Caco-2 (cell line): ENCODE data around the gene TMEM88. TPM values are rescaled to one million over a fixed set of nuclear protein-coding genes. Genes with fewer than 3 reads are reported as not detected.
A peak's percentile ranks its signal among the peaks of the same experiment; 100 is the strongest.

Experiments used
- BruUV-seq: library from RNA; stranded (reverse); fragments of 400-500 nt; replicated peaks from 2 replicates; lab custom pipeline; 2021; lab: Mats Ljungman, UMichigan
- CTCF ChIA-PET: fragments of 300-600 bp; sonication (Branson Sonifier 250); formaldehyde crosslinking; loops from one replicate; lab custom pipeline; 2022; ENCODE audit warnings: antibody characterized with exemption; lab: Charles Lee
- POLR2A ChIA-PET: fragments of 300-600 bp; sonication (Branson Sonifier 250); formaldehyde crosslinking; loops from one replicate; lab custom pipeline; 2022; ENCODE audit warnings: antibody characterized with exemption; lab: Charles Lee
- DNase-seq, 2 experiments: peaks; one replicate each; pipeline versions ENCODE4 v3.0.0 to v3.0.0-alpha.2; 2020 to 2022
- H3K27me3 ChIP-seq: replicated peaks from 2 replicates; pipeline ENCODE4 v1.6.0; 2011; ENCODE audit warnings: low read length; ENCODE audit not compliant: control insufficient read depth, insufficient read depth
- H3K36me3 ChIP-seq: 2 replicates; pipeline ENCODE4 v1.5.1; 2011; ENCODE audit warnings: low read length; ENCODE audit not compliant: control insufficient read depth, insufficient read depth
- H3K4me1 ChIP-seq: fragments of 250-450 bp; sonication (Bioruptor Pico); 2 replicates; pipeline ENCODE4 v1.5.1; 2020; ENCODE audit warnings: mild to moderate bottlenecking
- H3K4me3 ChIP-seq: 2 replicates; pipeline ENCODE4 v1.5.1; 2011; ENCODE audit warnings: low read depth, mild to moderate bottlenecking, control low read depth, low read length
- H3K9me3 ChIP-seq: fragments of 250-450 bp; sonication (Bioruptor Pico); 2 replicates; pipeline ENCODE4 v1.5.1; 2020; ENCODE audit warnings: mild to moderate bottlenecking, moderate library complexity
- H3K27ac Mint-ChIP-seq: one replicate; pipeline ENCODE4 v1.8.0; 2022; ENCODE audit warnings: mixed read lengths; ENCODE audit not compliant: unreplicated experiment
- H3K27me3 Mint-ChIP-seq: one replicate; pipeline ENCODE4 v1.8.0; 2022; ENCODE audit warnings: mixed read lengths; ENCODE audit not compliant: insufficient read depth, unreplicated experiment
- H3K36me3 Mint-ChIP-seq: one replicate; pipeline ENCODE4 v1.8.0; 2022; ENCODE audit warnings: mild to moderate bottlenecking, mixed read lengths; ENCODE audit not compliant: insufficient read depth, unreplicated experiment
- H3K4me1 Mint-ChIP-seq: one replicate; pipeline ENCODE4 v1.8.0; 2022; ENCODE audit warnings: low read depth, mixed read lengths; ENCODE audit not compliant: unreplicated experiment
- H3K4me3 Mint-ChIP-seq: one replicate; pipeline ENCODE4 v1.8.0; 2022; ENCODE audit warnings: mild to moderate bottlenecking, moderate library complexity, mixed read lengths; ENCODE audit not compliant: unreplicated experiment
- H3K9me3 Mint-ChIP-seq: one replicate; pipeline ENCODE4 v1.8.0; 2022; ENCODE audit warnings: mixed read lengths; ENCODE audit not compliant: unreplicated experiment
- CTCF ChIP-seq, 2 experiments: fragments of 200-600 bp in 1 of 2; IDR thresholded peaks; 1 replicate in 1 of 2; 2 replicates in 1 of 2; pipeline versions ENCODE4 v1.5.1 to v1.8.0; 2011 to 2022; ENCODE audit warnings: antibody characterized with exemption in 1 of 2, control low read depth in 1 of 2, inconsistent platforms in 1 of 2, low read depth in 1 of 2, low read length in 1 of 2, mild to moderate bottlenecking in 1 of 2, moderate library complexity in 1 of 2; ENCODE audit not compliant: insufficient read depth in 1 of 2, severe bottlenecking in 1 of 2, unreplicated experiment in 1 of 2
- intact Hi-C: fragments of 100-400 bp; cut with micrococcal nuclease; formaldehyde crosslinking; loops from one replicate; pipeline ENCODE4 v1.10.0; 2022; ENCODE audit not compliant: unreplicated experiment
- total RNA-seq: library from RNA; stranded (reverse); gene quantifications from 2 replicates; pipeline ENCODE4 v1.2.3, GENCODE V29; 2022

TMEM88 gene
- total RNA-seq, 1 experiment from 2014 or later, result 2.5 TPM

DNA sequence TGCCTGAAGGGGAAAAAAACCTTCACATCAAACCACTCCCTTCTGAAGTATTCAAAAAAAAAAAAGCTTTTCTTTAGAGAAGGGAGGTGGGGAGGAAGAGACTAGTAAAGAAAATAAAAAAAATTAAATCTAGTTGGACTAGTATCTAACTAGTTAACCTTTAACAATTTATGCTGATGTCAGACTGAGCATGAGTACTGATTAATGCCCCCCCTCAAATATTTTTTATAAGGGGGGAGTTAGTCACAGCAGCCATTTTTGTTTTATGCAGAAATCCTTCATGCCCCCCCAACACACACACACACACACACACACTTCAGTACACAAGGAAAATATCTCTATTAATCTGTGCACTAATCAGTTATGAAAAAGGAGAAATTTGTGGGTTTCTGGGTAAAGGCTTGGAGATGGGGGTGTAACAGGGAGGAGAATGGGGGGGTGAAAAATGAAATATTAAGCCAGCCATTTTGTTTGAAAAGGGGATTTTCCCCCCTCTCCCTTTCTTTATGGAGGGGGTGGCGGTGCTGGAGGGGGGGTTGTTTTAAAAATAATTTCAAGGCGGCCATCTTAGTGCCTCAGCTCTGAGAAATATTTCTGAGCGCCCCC lies 29.0 kb downstream of the TMEM88 start:
- BruUV-seq, result TSS peak; percentile 16
- Histone ChIP-seq H3K27me3 (no peaks in the 10 kb centered on the region), H3K4me1 (no peaks in the 10 kb centered on the region; the same call in 1 of the 2 replicates), H3K4me3 (peak overlapping the region; percentile 55), H3K9me3 (no peaks in the 10 kb centered on the region), H3K36me3 (no peaks in the 10 kb centered on the region)
- Mint-ChIP-seq H3K27ac (no peak overlapping the region), H3K9me3 (no peaks in the 10 kb centered on the region), H3K36me3 (no peaks in the 10 kb centered on the region), H3K4me1 (no peaks in the 10 kb centered on the region), H3K4me3 (peak overlapping the region; percentile 56), H3K27me3 (no peaks in the 10 kb centered on the region)
- DNase-seq, result no peak
- CTCF ChIA-PET, result interaction anchor here (0.6 kb wide), 1 partner anchor 602 kb away, joined by 6 read pairs; the partner anchor contains the start of gene SLC2A4
- POLR2A ChIA-PET, result no interaction called here
- intact Hi-C loops, result no loop called here
- no peak for TF ChIP-seq CTCF (IDR thresholded peaks at IDR 0.05; ENCODE audit: insufficient read depth in 1 of 2, low read depth in 1 of 2, low read length in 1 of 2, severe bottlenecking in 1 of 2, unreplicated experiment in 1 of 2)

DNA sequence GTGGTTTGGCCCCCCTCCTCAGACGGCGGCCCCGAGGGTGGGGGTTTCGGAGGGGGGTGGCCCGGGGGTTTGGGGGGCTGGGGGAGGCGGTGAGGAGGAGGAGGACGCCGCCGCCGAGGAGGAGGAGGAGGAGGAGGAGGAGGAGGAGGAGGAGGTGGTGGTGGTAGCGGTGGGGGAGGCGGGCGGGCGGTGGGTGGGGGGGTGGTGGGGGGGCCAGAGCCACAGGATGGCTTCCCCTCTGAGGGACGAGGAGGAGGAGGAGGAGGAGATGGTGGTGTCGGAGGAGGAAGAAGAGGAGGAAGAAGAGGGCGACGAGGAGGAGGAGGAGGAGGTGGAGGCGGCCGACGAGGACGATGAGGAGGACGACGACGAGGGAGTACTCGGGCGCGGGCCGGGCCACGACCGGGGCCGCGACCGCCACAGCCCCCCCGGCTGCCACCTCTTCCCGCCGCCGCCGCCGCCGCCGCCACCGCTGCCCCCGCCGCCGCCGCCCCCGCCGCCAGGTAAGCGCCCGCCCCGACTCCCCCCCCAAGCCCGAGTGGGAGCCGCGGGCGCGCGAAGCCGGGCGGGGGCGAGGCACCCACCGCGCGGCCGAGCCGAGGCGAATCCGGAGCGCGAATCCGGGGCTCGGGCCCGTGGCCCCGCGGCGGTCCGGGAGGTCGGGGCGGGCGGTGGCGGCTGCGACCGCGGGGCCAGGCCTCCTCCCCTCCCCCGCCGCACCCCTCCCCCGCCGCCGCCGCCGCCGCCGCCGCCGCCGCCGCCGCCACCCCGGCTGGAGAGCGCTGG lies 29.9 kb downstream of the TMEM88 start:
- POLR2A ChIA-PET, result interaction anchor here (0.6 to 0.7 kb wide), 2 partner anchors 31 to 263 kb away, joined by 3 to 4 read pairs; no protein-coding TSS in a partner anchor
- BruUV-seq, result no TSS peak
- no peak for DNase-seq
- TF ChIP-seq CTCF (IDR thresholded peaks at IDR 0.05; ENCODE audit: insufficient read depth in 1 of 2, low read depth in 1 of 2, low read length in 1 of 2, severe bottlenecking in 1 of 2, unreplicated experiment in 1 of 2), result no peak
- Mint-ChIP-seq H3K36me3 (no peaks in the 10 kb centered on the region), H3K27me3 (no peaks in the 10 kb centered on the region), H3K27ac (no peak overlapping the region), H3K4me1 (no peaks in the 10 kb centered on the region), H3K4me3 (no peak overlapping the region), H3K9me3 (no peaks in the 10 kb centered on the region)
- Histone ChIP-seq H3K4me3 (peak overlapping the region; percentile 72), H3K36me3 (no peaks in the 10 kb centered on the region), H3K4me1 (no peaks in the 10 kb centered on the region; the same call in 1 of the 2 replicates), H3K9me3 (no peaks in the 10 kb centered on the region), H3K27me3 (no peaks in the 10 kb centered on the region)
- CTCF ChIA-PET, result interaction anchor here (1.5 kb wide), 1 partner anchor 28 kb away, joined by 7 read pairs; the partner anchor contains the start of gene NAA38
- intact Hi-C loops, result no loop called here
